CD4-positive, alpha-beta T cell treated with Interleukin-6 for 4 hours (primary cell): ENCODE results near the gene PHKG1.
"Not testable (repeated sequence)": the region's sequence is repeated elsewhere in the genome, so short reads cannot be mapped to it uniquely, and the experiment has no call there.

Experiments used
- DNase-seq: peaks from one replicate; pipeline ENCODE4 v3.0.0-alpha.2; 2020; ENCODE audit warnings: mixed read lengths

Gene PHKG1

DNA sequence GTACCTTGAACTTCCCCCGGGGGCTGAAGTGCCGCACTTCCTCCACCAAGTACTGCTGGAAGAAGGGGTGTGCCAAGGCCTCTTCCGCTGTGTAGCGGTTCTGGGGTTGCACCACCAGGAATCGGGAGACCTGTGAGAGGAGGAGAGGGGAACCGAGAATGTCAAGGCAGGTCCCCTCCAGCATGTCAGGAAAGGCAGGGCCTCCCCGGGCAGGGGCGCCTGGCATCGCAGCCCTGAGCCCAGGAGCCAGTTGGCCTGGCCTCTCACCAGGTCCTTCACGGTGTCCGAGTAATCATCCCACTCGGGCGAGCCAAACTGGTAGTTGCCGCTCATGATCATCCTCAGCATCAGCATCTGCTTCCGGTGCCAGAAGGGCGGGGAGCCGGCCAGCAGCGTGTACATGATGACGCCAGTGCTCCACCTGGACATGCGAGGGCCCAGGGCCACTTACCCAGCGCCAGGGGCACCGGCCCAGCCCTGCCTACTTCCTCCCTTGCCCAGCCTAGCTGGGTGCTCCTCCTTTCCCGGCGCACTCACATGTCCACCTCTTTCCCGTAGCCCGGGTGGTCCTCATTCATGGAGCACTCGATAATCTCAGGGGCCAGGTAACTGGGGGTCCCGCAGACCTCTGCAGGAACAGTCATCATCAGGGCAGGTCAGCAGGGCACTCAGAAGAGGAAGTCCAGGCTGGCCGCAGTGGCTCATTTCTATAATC lies 11.0 kb downstream of the PHKG1 start:
- no peak for DNase-seq

DNA sequence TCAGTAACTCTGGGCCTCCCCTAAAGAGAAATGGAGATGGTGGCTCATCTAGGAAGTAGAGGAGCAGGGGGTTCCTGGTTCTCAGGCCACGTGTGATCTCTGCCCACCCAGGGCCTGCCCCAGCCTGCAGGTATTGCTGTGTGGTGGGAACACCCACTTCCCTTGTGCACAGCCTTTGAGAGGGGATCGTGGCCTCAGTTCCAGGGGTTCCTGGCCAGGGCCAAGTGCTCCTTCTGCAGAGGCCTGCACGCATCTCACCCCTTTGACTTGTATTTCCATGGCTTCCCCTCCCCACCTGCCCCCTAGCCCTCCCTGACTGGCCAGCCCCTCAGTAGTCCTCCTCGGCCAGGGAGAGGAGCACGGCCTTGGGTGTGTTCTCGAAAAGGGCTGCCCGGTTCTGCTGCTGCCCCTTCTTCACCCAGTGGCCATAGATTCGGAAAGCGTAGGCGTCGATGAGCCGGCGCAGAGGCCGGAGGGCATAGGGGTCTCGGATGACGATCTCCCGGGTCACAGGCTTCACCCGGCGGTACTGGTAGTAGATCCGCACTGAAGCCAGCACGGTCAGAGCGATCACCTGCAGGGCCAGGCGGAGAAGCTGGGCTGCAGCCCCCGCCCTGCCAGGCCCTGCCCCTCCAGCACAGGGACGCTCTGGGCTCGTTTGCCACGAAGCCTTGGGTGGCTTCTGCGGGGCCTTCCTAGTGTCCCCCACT lies 11.9 kb downstream of the PHKG1 start:
- DNase-seq = not testable (repeated sequence)

DNA sequence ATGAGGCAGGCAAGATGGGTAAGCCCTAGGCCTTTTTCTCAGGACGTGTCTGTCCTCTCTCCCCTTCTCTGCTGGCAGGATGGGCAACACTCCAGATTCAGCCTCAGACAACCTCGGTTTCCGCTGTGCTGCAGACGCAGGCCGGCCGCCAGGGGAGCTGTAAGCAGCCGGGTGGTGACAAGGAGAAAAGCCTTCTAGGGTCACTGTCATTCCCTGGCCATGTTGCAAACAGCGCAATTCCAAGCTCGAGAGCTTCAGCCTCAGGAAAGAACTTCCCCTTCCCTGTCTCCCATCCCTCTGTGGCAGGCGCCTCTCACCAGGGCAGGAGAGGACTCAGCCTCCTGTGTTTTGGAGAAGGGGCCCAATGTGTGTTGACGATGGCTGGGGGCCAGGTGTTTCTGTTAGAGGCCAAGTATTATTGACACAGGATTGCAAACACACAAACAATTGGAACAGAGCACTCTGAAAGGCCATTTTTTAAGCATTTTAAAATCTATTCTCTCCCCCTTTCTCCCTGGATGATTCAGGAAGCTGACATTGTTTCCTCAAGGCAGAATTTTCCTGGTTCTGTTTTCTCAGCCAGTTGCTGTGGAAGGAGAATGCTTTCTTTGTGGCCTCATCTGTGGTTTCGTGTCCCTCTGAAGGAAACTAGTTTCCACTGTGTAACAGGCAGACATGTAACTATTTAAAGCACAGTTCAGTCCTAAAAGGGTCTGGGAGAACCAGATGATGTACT lies 13.1 kb downstream of the PHKG1 start:
- DNase-seq = no peak

DNA sequence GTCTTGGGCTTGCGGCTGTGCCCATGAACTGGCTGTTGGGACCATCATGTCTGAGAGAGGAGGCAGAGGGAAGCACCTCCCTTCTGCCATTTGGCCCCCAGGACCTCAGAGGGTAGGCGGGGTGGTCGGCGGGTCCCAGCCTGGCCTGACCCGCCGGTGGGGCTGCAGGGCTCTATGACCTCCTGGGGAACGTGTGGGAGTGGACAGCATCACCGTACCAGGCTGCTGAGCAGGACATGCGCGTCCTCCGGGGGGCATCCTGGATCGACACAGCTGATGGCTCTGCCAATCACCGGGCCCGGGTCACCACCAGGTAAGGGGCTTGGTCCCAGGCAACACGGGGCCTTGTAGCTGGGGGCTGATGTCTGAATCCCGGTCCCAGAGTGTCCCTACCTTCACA lies 14.6 kb downstream of the PHKG1 start:
- no peak for DNase-seq

DNA sequence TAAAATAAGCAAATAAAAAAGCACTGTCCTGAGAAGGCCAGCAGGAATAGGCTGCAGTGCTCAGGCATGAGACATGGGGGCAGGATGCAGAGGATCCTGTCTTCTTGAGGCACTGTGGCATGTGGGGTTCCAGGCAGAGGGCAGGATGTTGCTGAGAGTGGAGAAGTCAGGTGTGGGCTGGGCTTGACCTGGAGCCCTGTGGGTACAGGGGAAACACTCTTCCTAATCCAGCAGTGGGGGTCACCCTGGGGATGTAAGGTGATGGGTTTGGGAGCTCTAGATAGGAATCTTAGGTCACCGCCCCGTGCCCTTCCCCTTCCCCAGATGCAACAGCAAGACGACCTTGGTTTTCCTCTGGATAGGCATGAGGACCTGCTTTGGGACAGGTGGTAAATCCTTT lies 15.1 kb downstream of the PHKG1 start:
- no peak for DNase-seq

DNA sequence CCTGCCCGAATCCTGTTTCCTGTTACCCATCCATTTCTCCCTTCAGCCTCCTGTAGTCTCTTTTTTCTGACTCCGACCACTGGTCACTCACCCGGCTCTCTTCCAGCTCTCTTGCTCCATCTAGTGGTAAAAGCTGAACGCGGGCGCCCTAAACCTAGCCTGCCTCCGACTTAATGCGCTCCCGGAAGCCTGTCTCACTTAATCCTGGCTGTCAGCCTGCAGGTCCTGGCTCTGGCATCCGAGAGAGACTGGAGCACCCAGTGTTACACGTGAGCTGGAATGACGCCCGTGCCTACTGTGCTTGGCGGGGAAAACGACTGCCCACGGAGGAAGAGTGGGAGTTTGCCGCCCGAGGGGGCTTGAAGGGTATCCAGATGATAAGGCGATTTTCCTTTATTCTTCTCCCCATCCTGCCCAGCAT lies 18.4 kb downstream of the PHKG1 start:
- peak; percentile 68 for DNase-seq

DNA sequence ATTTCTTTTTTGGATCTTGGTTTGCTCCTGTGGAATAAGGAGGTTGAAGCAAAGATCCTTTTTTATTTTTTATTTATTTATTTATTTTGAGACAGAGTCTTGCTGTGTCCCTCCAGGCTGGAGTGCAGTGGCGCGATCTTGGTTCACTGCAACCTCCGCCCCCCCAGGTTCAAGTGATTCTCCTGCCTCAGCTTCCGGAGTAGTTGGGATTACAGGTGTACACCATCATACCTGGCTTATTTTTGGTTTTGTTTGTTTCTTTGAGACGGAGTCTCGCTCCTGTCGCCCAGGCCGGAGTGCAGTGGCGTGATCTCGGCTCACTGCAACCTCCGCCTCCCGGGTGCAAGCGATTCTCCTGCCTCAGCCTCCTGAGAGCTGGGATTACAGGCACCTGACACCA lies 26.4 kb downstream of the PHKG1 start:
- not testable (repeated sequence) for DNase-seq

DNA sequence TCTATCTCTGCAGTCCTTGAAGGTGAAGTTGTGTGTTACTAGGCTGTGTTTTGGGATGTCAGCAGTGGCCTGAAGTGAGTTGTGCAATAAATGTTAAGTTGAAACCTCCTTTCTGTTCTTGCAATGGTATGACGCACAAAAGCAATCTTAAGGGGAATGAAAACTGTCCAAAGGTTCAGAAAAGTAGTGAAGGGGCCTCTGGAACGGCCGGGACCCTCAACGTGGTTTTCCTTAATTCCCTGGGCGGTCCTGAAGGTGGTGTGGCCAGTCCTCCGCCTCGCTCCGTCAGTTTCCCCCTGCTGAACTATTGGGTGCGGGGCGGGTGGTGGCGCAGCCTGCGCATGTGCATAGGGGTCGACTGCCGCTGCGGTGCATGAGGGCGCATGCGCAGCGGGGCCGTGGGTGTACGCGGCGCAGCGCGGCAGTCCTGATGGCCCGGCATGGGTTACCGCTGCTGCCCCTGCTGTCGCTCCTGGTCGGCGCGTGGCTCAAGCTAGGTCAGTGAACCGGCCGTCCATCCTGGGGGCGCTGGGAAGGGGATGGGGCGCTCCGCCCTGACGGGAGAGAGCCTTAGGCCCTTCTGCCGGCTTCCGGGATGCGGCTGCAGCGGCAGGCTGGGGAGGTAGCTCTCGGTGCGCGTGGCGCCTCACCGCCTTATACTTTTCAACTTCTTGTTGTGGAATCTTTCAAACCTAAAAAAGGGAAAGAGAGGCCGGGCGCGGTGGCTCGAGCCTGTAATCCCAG lies 28.7 kb downstream of the PHKG1 start, which contains the start of gene SUMF2:
TSS of gene SUMF2 (plus strand) at position 405 of the 744 bp plus-strand sequence. CDS start at position 431, 26 bp downstream.
- peak; percentile 93 for DNase-seq

DNA sequence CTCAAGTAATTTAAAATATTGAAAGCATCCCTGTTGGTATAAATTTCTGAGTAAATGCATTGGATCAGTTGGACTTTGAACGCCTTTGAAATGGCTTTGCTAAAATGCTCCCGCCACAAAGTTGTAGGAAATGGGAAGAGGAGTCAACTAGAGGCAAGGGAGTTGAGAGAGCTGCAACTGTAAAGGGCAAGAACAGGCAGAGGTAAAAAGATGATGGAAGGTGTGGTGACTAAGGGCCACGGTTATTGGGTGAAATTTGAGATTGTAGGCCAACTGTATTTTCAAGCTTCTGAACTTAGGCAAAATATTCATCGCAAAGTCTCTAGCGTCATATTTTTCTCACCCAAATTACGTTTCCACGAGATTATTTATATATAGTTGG lies 29.3 kb downstream of the PHKG1 start:
- no peak for DNase-seq

DNA sequence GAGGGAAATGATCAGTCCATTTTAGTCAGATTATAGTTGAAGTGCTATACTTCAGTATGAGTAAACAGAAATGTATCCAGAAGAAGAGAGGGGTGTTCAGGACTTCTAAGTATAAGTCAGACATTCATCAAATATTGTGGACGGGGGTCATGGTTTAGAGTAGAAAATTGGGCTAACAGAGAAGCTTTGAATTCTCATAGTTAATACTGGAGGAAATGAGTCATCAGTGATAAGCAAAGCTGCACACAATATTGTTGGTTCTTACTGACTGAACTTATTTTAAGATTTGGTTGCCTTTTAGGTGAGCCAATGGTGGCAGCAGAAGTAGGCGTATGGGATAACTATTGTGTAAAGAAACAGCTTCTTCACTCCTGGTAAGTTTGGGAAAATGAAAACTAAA lies 30.4 kb downstream of the PHKG1 start:
- DNase-seq = no peak

DNA sequence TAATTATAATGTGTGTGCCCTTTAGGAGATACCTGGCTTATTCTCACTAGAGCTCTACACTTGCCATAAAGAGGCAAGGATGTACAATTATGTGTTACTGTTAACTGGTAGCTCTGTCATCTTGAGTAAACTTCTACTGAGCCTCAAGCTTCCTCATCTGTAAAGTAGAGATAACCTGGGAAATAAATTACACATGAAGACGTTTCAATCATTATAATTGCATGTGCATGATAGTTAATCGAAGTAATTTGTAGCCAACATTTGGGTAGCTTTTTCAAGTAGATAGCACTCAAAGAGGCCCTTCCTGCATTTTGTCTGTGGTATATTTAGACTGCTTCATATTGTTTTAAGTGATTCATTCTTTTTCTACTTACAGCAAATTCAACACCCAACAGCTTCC lies 38.8 kb downstream of the PHKG1 start:
- no peak for DNase-seq

DNA sequence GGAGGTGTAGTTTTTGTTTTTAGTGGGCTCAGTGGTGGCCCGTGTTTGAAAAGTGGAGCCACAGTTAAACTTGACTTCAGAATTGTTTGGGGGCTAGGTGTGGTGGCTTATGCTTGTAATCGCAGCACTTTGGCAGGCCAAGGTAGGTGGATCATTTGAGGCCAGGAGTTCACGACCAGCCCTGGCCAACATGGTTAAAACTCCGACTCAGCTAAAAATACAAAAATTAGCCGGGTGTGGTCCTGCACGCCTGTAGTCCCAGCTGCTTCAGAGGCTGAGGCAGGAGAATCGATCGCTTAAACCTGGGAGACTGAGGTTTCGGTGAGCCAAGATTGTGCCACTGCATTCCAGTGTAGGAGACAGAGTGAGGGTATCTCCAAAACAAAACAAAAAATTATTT lies 39.4 kb downstream of the PHKG1 start:
- no peak for DNase-seq

DNA sequence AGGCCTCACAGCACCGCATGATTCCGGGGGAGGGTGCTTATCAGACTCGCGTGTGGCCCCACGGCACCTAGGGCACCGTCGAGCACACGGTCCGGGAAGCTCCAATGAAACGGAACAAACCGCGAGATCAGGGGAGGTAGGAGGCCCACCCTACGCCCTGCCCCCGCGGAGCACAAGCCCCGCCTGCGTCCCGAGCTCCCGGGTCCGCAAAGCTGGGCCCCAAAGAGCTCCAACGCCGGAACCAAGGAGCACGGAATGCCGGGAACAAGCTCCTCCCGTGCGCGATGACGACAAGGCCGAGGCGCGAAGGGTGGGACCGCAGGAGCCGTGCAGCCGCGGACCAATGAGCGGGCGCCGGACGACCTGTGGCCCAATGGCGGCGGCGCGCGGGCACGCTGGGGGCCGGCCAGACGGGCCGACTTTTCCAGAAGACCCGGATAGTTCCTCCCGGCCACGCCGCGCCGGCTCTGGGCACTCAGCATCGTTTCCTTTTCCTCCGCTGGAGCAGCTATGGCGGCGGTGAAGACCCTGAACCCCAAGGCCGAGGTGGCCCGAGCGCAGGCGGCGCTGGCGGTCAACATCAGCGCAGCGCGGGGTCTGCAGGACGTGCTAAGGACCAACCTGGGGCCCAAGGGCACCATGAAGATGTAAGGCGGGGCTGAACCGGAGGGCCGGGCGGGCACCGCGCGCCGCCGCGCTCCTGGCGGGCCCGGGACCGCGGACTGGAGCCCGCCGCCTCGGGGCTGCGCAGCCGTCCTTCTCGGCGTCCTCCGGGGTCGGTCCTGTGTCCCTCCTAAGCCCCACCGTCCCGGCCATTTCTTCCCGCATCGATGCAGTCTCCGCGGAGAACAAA lies 41.2 kb downstream of the PHKG1 start, which contains the start of the genes CCT6A and PSPH:
TSS of gene CCT6A (plus strand) at position 427 of the 853 bp plus-strand sequence. CDS start at position 511, 84 bp downstream.
TSS of gene PSPH (minus strand) at position 106 of the 853 bp plus-strand sequence. CDS start 30,232 bp downstream, outside the sequence.
- DNase-seq = peak; percentile 92

DNA sequence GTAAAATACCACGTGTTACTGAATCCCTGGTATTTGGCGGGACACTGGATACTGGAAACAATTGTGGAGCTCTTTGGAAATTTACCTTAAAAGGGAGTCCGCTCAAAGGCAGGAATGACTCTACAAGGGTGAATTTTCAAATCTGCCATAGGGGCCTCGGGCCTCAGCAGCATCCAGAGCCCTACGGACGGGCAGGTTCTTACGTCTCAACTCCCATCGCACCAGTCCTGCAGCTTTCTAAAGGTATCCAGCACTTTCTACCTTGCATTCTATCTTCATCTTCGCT lies 41.8 kb downstream of the PHKG1 start:
- no peak for DNase-seq

DNA sequence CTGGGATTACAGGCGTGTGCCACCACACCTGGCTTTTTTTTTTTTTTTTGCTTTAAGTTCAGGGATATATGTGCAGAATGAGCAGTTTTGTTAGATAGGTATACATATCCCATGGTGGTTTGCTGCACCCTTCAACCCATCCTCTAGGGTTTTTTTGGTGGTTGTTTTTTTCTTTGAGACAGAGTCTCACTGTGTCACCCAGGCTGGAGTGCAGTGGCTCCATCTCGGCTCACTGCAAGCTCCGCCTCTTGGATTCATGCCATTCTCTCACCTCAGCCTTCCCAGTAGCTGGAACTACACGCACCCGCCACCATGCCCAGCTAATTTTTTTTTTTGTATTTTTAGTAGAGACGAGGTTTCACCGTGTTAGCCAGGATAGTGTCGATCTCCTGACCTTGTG lies 44.0 kb downstream of the PHKG1 start:
- not testable (repeated sequence) for DNase-seq

DNA sequence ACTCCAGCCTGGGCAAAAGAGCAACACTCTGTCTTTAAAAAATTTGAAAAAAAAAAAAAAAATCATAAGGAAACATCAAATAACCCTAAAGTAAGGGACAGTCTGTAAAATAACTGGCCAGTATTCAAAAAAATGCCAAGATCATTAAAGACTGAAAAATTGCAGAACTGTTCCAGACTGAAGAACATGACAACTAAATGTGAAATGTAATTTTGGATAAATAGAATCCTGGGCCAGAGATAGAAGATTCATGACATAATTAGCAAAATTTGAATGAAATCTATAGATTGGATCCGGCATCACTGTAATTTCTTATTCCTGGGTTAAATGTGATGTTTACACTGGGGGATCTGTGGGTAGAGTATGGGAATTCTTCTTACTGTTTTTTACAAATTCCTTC lies 44.5 kb downstream of the PHKG1 start:
- DNase-seq = no peak

DNA sequence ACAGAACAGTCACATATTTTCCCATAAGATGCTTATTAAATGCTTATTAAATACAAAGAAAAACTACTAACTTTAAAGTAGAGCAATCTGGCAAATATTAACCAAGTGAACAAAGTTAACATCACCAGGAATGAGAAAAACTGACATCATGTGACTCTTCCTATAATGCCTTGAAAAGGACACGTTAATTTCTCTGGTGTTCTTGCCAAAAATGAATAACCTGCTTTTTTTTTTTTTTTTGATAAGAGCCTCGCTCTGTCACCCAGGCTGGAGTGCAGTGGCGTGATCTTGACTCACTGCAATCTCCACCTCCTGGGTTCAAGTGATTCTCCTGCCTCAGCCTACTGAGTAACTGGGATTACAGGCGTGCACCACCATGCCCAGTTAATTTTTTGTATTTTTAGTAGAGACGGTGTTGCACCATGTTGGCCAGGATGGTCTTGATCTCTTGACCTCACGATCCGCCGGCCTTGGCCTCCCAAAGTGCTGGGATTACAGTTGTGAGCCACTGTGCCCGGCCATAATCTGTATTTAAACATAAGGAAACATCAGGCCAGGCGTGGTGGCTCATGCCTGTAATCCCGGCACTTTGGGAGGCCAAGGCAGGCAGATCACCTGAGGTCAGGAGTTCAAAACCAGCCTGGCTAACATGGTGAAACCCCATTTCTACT lies 45.2 kb downstream of the PHKG1 start:
- not testable (repeated sequence) for DNase-seq

DNA sequence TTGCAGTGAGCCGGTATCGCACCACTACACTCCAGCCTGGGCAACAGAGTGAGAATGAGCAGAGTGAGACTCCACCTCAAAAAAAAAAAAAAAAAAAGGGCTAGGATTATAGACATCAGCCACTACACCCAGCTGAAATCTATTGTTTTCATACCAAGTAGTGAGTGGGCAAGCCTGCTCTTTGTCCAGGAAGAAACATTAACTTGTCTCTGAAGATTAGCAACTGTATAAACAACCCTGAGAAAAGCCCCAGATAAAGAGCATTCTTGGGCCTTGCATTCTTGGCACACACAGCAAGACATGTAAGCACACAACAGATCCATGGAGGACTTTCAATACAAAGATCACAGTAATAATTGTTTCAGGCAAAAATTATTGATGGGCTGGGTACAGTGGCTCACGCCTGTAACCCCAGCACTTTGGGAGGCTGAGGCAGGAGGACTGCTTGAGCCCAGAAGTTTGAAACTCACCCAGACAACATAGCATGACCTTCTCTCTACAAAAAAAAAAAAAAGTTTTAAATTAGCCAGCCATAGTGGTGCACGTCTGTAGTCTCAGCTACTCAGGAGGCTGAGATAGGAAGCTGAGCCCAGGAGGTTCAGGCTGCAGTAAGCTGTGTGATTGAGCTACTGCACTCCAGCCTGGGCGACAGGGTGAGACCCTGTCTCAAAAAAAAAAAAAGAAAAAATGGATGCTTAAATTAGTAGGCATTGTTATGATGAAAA lies 45.9 kb downstream of the PHKG1 start:
- DNase-seq = no peak

DNA sequence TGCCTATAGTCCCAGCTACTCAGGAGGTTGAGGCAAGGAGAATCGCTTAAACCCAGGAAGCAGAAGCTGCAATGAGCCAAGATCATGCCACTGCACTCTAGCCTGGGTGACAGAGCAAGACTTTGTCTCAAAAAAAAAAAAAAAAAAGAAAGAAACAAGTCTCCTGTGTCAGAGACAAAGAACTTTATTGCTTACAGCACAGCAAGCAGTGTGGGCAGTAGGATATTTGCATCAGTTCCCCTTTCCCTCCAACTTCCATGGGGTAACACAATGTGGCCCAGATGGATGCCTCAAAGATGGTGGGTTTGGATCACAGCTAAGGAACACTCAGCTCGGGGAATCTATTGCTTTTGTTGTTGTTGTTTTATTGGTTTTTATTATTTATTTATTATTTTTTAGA lies 47.0 kb downstream of the PHKG1 start:
- DNase-seq = not testable (repeated sequence)

DNA sequence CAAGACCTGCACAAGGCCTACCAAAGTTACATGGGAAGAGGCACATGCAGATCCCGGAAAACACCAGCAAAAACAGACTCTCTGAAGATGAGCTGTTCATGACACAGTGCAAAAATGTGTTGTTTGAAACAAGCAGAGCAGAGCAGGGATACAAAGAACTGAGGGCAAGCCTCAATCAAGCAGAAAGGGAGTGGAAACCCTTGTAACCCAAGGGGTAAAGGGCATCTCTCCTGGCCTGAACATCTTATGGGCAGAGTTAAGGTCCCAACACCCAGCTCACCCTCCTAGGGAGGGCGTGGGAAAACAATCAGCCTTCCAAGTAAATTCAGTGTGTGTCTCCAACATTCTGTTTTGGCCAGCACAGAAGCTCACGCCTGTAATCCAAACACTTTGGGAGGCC lies 52.0 kb downstream of the PHKG1 start:
- DNase-seq = no peak
